ENCODE data around the gene TJP3.

Gene TJP3

DNA sequence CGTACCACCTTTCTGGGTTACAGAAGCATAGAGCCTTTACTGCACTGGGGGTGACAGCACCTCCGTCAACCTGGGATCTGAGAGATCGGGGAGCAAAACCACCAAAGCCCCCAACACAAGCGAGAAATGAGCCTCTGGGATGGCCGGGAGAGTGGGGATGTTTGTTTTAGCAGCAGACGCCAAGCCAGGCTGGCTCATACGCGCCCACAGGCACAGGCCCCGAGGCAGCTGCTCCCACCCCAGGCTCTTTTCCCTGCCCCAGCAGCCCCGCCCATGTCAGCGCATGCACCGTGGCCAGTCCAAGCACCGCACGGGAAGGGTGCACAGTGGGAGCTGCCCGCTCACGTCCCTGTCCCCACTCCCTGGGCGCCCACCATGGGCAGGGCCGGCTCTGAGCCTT, 16.5 kb upstream of the TJP3 start:
- peak; percentile 10 for DNase-seq (ENCODE audit: low spot score)

DNA sequence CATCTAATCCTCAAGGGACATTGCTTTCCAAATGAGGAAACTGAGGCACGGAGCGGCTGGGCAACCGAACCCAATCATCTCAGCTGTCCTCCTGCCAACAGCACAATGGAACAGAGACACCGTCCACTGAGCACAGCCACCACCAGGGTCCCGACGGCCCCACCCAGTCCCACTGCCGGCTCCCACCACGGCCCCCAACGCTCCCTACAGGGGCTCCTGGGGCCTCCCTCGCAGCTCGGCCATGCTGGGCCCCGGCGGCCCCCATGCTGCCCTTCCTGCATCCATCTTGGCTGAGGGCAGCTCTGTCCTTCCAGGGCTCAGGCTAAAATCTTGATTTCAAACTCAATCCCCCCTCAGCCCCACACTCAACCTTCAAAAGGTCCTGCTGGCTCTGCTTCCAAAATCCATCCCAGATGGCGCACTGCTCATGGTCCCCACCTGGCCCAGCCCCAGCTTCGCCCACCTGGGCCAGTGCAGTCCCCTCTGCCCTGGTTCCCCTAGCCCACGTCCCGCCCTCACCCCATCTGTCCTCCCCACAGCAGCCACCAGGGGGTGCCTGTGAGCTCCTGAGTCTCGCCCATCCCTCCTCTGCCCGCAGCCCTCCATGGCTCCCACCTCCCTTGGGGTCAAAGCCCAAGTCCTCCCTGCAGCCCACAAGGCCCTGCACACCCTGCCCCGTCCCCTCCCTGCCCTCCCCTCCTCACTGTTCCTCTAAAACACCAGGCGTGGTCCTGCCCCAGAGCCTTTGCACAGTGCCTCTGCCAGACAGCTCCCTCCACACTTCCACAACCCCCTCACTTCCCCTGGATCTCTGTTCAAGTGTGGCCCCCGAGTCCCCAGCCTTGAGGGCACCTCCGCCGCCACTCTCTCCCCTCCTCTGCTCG, 15.8 kb upstream of the TJP3 start:
- peak; percentile 73 for DNase-seq (ENCODE audit: low spot score)

DNA sequence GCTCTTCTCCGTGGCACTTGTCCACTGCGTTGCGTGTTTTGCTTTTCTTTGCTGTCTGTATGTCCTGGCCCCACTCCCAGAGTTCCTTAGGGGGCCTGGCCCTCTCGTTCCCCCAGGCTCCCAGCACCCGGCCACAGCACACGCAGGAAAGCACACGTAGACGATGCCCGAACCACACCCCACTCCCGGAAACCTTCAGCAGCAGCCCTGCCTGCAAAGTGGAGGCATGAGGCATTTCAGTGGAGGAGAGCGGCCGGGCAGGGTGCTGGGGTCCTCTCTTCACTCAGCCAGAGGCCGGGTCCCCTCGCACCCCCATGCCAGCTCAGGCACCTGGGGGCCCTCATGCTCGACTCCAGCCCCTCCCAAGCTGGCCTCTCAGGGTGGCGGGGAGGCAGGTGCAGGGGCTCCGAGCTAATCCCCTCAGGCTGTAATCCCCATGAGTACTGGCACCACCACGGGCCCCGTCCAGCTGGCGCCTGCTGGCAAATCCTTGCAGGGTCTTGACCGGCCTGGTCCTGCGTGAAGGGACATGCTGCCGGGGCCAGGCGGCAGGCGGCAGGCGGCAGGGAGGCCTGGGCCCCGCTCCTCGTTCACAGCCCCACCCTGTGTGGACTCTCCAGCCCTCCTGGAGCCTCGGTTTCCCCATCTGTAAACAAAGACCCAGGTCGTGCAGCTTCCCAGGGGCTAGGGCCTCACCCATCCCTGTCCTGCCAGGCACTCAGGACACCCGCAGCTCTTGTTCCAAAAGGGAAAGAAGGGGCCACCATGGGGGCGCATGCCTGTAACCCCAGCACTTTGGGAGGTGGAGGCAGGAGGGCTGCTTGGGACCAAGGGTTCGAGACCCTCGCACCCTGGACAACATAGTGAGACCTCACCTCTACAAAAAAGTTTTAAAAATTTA, 14.9 kb upstream of the TJP3 start:
- DNase-seq (ENCODE audit: low spot score) = no peak

DNA sequence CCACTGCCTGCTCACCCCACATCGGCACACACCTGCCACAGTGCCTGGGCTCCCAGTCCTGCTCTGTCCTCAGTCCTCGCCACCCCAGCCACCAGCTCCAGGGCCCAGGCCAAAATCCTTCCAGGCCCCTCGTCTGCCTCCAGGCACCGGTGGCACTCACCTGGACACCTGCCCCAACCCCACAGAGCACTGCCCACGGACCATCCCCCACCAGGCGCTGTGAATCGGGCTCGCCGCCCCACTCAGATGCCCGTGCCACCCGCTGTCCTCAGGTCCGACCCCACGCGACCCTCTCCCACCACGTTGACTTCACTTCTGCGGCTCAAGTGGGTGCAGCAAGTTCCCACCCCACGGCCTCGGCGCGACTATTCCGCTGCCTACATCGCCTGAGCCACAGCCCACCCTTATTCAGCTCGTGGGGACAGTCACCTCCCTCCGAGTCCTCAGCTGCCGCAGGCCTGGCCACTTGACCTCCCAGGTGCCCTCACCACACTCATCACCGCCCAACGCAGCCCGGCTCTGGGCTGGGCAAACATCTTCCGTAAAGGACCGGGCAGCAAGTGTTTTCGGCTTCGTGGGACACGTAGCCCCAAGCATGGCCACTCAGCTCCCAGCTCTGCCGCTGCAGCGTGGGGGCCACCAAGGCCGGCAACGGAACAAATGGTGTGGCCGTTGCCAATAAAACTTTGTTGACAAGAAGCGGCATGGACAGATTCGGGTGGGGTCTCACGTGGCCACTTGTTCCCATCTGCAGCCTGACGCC, 13.6 kb upstream of the TJP3 start:
- DNase-seq (ENCODE audit: low spot score) = no peak

DNA sequence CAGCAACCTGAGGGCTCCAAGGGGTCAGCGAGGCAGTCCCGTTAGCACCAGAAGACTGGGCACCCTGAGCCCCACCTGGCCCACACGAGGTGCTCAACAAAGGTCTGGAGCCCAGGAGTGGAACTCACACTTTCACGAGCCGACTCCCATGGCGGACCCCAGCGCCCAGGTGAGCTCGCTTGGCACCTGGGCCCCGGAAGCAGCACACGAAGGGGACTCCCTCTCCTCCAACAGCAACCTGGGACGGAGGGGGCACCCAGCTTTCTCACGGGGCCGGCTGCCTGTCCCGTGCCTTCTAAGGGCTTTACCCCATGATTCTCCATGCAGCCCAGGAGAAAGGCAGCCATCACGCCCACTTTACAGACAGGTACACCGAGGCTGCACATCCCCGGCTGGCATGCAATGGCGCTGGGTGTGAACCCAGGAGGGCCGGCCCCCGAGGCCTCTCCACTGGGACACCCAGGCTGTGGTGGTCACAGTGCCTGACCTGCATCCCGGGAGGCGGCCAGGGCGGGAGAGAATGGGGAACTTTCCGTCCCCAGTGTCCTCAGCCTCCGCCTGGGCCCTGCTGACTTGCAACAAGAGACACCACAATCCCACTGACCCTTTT, 13.0 kb upstream of the TJP3 start:
- DNase-seq (ENCODE audit: low spot score) = no peak

DNA sequence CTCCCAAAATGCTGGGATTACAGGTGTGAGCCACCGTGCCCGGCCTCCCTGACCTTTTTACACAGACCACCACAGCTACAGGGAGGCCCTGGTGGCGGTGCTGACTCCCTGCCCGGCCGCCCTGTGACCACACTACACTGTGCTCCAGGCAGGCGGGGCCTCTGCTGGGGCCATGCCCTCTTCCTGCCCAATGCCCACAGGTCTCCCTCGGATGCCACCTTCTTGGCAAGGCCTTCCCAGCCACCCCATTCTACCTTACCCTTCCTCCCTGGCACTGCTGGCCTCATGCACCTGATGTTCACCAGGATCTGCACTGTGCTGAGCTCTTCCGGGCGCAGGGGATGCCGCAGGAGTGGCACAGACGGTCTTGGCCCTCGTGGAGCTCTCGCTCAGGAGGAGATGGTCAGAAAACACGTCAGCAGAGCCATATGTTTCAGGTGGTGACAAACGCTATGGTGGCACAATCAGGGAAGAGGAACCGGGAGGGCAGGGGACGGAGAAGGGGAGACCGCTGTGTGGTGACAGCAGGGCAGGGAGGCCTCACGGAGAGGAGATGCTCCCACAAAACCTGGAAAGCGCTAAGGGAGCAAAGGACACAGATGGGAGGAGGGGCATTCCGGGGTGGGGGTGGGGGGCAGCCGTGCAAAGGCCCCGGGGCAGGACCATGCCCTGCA, 12.1 kb upstream of the TJP3 start:
- no peak for DNase-seq (ENCODE audit: low spot score)

DNA sequence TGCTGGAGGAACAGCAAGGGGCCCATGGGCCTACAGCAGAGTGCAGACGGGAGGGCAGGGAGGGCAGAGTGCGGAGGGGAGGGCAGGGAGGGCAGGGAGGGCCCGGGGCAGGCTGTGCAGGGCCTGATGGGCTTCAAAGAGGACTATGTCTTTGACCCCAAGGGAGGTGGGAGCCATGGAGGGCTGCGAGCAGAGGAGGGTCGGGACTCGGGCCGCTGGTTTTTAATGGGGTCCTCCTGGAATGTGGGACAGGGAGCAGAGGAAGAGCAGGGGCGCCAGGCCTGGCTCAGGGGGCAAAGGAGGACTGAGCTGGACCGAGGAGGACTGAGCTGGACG, 11.6 kb upstream of the TJP3 start:
- no peak for DNase-seq (ENCODE audit: low spot score)

DNA sequence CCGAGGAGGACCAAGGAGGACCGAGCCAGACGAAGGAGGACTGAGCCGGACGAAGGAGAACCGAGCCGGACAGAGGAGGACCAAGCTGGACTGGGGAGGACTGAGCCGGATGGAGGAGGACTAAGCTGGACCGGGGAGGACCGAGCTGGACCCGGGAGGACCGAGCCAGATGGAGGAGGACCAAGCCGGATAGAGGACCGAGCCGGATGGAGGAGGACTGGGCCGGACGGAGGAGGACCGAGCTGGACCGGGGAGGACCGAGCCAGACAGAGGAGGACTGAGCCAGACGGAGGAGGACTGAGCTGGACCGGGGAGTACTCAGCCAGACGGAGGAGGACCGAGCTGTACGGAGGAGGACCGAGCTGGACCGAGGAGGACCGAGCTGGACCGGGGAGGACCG, 11.1 kb upstream of the TJP3 start:
- DNase-seq (ENCODE audit: low spot score) = no peak

DNA sequence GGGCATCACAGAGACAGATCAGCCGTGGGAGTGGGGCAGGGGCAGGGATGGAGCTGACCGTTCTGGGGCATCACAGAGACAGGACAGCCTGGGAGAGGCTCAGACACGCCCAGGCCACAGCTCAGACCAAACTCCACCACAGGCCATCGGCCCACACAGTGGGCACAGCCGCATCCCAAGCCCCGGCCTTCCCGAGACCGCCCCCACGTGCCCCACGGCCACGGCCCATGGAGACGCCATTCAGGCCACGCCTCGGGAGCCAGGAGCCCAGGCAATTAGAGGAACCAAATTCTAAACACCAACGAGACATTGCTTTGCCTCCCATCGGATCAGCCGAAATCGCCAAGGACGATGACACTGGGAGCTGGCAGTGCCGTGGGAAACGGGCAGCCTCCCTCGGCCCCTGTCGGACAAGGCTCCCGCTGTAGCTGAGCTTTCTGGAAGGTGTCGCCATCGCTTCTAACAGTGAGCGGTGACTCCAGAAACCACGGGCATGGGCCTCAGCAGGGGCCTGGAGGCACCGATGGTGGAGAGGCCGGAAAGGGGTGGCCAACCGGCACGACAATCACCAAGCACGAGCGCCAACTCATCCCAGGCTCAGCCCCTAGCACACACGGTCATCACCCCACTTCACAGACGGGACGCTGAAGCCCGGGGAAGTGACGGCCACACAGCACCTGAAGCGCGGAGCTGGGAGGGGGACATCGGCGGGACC, 10.4 kb upstream of the TJP3 start:
- DNase-seq (ENCODE audit: low spot score) = no peak

DNA sequence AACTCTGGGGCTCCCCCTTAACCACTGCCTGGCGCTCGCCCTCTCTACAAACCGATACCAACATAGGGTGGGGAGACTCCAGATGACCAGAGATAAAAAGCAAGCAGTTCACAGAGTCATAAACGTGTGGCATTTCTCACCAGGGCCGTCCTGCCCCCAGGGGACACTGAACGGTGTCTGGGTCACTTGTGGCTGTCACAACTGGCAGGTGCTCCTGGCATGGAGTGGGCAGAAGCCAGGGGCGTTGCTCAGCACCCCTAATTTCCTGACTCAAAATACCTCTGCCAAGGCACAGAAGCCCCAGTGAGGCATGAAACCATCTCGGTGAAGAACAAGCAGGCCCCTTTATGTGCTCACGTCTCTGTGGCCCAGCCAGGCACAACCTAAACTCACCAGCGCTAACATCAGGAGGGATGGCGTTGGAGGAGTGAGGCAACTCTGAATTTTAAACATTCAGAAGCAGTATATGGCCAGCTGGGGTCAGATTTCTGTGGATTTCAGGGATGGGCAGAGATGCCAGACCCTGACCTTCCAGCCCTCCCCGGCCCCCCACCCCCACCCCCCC, 9.7 kb upstream of the TJP3 start:
- no peak for DNase-seq (ENCODE audit: low spot score)

DNA sequence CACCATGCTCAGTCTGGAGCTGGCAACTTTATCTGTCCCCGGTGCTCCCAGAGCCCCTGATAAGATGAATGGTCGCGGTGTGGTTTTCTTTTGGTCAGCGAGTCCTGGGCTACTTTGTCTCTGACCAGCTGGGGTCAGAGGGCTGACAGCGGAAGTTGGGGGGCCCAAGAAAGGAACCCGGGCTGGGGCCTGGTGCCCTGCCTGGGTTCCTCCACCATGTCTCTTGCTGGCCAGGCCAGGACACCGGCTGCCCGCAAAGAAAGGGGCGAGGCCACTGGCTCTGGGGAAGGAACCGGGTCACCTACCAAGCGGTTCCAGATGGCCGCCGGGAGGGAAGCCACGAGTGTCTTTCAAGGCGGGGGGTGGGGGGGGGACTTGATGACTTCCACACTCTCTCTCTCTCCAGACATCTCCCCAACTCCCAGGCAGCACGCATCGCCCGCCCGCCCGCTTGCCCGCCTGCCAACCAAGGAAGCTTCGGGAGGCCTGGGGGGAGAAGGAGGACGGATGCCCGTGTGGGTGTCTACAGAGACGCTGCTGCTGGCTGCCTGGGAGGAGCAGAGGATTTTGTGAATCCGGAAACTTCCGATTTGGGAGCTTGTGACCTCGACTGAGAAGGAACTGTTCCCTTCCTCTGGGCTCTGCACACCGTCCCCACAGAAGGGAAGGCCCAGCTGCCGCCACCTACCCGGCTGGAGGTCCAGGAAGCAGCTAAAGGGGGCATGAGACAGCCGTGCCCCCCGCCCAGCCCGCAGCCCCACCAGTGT, 9.0 kb upstream of the TJP3 start:
- DNase-seq (ENCODE audit: low spot score) = no peak

DNA sequence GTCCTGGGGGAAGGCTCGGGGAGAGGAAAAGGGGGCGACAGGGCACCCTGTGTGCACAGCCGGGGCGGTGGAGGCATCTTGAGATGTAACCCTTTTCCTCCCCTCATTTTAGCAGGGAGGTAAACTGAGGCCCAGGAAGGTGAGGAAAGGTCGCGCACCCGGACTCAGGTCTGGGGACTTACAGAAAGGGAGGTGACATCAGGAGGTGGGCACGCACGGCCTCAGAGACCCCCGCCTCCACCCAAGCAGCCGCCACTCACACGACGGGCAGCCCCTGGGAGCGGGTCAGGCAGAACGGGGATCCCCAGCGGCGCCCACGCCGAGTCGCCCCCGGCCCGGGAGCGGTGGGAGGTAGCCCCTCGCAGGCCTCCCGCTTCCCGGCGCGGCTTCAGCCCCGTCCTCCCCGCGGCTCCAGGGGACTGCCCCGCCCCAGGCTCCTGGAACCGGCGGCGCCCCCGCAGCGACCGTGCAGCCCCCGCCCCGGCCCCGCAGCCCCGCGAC, 8.4 kb upstream of the TJP3 start:
- no peak for DNase-seq (ENCODE audit: low spot score)

DNA sequence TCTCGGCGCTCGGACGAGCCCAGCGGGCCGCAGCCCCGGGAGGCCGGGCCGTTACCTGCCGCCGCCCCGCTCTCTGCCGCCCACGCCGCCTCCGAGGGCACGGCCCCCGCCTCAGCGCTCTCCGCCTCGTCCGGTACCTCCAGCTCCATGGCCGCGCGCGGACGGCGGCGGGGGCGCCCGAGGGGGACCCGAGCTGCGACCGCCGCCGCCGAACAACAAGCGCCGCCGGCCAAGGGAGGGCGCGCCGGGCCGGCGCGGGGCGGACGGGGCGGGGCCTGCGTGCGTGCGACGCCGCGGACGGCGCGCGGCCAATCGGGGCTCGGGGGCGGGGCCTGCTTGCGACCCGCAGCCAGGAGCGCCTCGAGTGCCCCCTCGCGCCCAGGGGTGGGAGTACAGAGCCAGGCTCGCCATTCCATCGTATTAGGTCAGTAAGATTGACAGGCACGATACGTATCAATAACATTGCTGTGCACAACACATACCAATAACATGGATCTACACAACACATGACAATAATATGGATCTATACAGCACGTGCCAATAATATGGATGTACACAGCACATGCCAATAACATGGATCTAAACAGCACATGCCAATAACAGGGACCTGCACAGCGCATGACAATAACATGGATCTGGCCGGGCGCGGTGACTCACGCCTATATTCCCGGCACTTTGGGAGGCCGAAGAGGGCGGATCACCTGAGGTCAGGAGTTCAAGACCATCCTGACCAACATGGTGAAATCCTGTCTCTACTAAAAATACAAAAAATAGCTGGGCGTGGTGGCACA, 7.7 kb upstream of the TJP3 start, which contains the start of gene PIP5K1C:
TSS of gene PIP5K1C (minus strand) at position 227 of the 791 bp plus-strand sequence. CDS start at position 149, 78 bp downstream.
- peak; percentile 99 for DNase-seq (ENCODE audit: low spot score)

DNA sequence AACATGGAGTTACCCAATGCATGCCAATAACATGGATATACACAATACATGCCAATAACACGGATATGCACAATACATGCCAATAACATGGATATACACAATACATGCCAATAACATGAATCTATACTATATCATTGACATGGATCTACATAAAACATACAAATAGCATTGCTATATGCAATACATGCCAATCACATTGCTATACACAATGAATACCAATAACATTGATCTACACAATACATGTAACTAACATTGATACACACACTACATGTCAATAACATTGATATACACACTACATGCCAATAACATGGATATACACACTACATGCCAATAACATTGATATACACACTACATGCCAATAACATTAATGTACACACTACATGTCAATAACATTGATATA, 7.0 kb upstream of the TJP3 start:
- DNase-seq (ENCODE audit: low spot score) = no peak

DNA sequence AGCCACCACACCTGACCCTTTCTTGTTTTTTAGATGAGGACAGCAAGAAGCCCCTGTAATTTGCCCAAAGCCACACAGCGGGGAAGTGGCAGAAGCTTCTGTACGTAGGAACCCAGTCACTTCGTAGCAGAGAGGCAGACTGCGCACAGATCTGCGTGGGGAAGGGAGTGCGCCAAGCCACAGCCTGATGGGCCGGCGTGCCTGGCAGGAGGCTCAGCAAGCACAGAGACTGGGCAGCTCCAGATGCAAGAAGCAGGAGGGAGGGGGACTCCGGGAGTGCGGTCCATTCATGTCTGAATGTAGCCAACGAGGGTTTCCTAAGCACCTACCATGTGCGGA, 347 bp upstream of the TJP3 start:
- DNase-seq (ENCODE audit: low spot score) = peak; percentile 8

DNA sequence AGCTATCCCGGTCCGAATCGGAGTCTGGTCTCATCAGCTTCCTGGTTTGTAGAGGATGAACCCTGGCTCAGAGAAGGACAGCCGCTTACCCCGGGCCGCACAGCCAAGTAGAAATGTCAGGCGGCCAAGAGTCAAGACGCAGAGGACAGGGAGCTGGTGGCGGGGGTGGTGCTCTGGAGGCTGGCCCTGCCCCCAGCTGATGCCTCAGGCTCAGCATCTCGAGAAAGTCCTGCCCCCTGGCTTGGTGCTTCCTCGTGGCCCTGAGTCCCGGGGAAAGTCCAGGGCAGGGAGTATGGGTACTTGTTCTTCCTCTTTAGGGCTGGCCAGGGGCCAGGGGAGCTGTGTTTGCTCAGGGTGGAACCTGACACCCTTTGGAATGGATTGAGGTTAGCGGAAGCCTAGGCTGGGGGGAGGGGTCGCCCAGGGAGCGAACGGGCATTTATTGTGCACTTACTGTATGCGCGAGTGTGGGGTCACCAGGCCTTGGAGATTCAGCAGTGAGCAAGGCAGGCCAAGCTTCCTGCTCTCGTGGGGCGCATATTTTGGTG, 2.2 kb downstream of the TJP3 start:
- peak; percentile 68 for DNase-seq (ENCODE audit: low spot score)

DNA sequence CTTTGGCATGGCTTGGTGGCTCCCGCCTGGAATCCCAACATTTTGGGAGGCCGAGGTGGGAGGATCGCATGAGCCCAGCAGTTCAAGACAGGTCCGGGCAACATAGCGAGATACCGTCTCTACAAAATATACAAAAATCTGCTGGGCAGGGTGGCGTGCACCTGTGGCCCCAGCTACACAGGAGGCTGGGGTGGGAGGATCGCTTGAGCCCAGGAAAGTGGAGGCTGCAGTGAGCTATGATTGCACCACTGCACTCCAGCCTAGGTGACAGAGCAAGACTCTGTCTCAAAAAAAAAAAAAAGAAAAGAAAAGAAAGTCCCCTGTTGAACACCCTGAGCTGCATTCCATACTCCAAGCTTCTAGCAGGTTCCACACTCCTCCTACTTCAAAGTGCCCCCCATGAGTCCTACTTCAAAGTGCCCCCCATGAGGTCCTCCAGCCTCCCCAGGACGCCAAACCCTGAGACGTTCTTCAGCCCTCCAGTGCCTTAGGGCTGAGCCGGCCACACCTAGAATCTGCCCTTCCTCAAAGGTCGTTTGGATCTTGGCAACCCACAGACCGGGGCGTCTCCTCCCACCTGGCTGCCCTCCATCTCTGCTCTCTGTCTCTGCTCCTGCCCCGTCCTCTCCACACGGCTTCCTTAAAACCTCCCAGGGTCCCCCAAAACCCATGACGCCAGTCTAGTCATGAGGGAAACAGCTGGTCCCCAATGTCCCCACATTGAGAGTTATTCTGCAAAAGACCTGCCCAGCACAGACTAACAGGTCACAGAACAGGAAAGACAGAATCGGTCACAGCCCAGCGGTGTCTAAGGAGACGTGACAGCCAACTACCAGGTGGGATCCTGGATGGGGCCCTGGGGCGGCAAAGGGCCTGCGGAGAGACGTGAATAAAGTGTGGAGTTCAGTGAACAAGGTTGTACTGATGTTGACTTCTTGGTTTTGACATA, 4.8 kb downstream of the TJP3 start:
- no peak for DNase-seq (ENCODE audit: low spot score)

Data from iPS-NIHi11 (cell line).